Mesothelial cell of epicardium (in vitro differentiated cells): ENCODE measurements around the gene LCMT1. TPM values are rescaled to one million over a fixed set of nuclear protein-coding genes. Genes with fewer than 3 reads are reported as not detected.

ENCODE experiments used
- DNase-seq, 2 experiments: peaks; one replicate each; pipeline ENCODE4 v3.0.0; 2021; ENCODE audit warnings: low spot score in 2 of 2; ENCODE audit not compliant: unreplicated experiment in 2 of 2
- H3K27ac Mint-ChIP-seq: 2 replicates; pipeline ENCODE4 v1.8.0; 2021; ENCODE audit warnings: mixed read lengths
- H3K27me3 Mint-ChIP-seq: 2 replicates; pipeline ENCODE4 v1.8.0; 2021; ENCODE audit warnings: low read depth, mixed read lengths
- H3K36me3 Mint-ChIP-seq: 2 replicates; pipeline ENCODE4 v1.8.0; 2021; ENCODE audit warnings: mixed read lengths
- H3K4me1 Mint-ChIP-seq: 2 replicates; pipeline ENCODE4 v1.8.0; 2021; ENCODE audit warnings: mixed read lengths
- H3K4me3 Mint-ChIP-seq: 2 replicates; pipeline ENCODE4 v1.8.0; 2021; ENCODE audit warnings: mild to moderate bottlenecking, moderate library complexity, mixed read lengths
- H3K9me3 Mint-ChIP-seq: 2 replicates; pipeline ENCODE4 v1.8.0; 2021; ENCODE audit warnings: mixed read lengths
- CTCF ChIP-seq: fragments of 200-600 bp; sonication (generic); IDR thresholded peaks from one replicate; pipeline ENCODE4 v1.5.0; 2021; ENCODE audit warnings: antibody characterized with exemption; ENCODE audit not compliant: unreplicated experiment
- total RNA-seq: library from RNA; stranded (reverse); gene quantifications from 3 replicates; pipeline ENCODE4 v1.2.1, GENCODE V29; 2021

LCMT1 gene
- total RNA-seq, 1 donor from 2014 or later: 58.5 TPM

- no peak for TF ChIP-seq CTCF
- H3K27me3 Mint-ChIP-seq: peaks cover 55% of the 10 kb centered on the region
- no peaks in the 10 kb centered on the region for H3K9me3 Mint-ChIP-seq
- no peak overlapping the region for H3K27ac Mint-ChIP-seq
- DNase-seq: no peak
- no peak overlapping the region for H3K4me3 Mint-ChIP-seq
- no peaks in the 10 kb centered on the region for H3K36me3 Mint-ChIP-seq
- no peaks in the 10 kb centered on the region for H3K4me1 Mint-ChIP-seq
Measured at GRCh38 chr16:25095636-25096035, 15.9 kb upstream of the LCMT1 start.

GRCh38 chr16:25097276-25097975 is 14.1 kb upstream of the LCMT1 start:
- DNase-seq: no peak
- H3K4me1 Mint-ChIP-seq: no peaks in the 10 kb centered on the region
- no peaks in the 10 kb centered on the region for H3K36me3 Mint-ChIP-seq
- no peak for TF ChIP-seq CTCF
- peaks cover 42% of the 10 kb centered on the region for H3K27me3 Mint-ChIP-seq
- H3K4me3 Mint-ChIP-seq: no peak overlapping the region
- H3K9me3 Mint-ChIP-seq: no peaks in the 10 kb centered on the region
- no peak overlapping the region for H3K27ac Mint-ChIP-seq

- TF ChIP-seq CTCF: no peak
- peaks cover 32% of the 10 kb centered on the region for H3K27me3 Mint-ChIP-seq
- no peak for DNase-seq
- no peaks in the 10 kb centered on the region for H3K4me1 Mint-ChIP-seq
- no peak overlapping the region for H3K4me3 Mint-ChIP-seq
- H3K27ac Mint-ChIP-seq: no peak overlapping the region
- no peaks in the 10 kb centered on the region for H3K36me3 Mint-ChIP-seq
- H3K9me3 Mint-ChIP-seq: no peaks in the 10 kb centered on the region
Measured at GRCh38 chr16:25100511-25100910, 11.0 kb upstream of the LCMT1 start.

- TF ChIP-seq CTCF: no peak
- H3K36me3 Mint-ChIP-seq: no peaks in the 10 kb centered on the region
- H3K27ac Mint-ChIP-seq: peak overlapping the region; percentile 91
- peak overlapping the region; percentile 93 for H3K4me3 Mint-ChIP-seq
- H3K4me1 Mint-ChIP-seq: peaks cover 27% of the 10 kb centered on the region
- DNase-seq: peak in 1 of 2 experiments; percentile 70
- H3K9me3 Mint-ChIP-seq: no peaks in the 10 kb centered on the region
- peaks cover 18% of the 10 kb centered on the region for H3K27me3 Mint-ChIP-seq
Measured at GRCh38 chr16:25106567-25107465, 4.7 kb upstream of the LCMT1 start.

GRCh38 chr16:25107466-25107792 is 4.1 kb upstream of the LCMT1 start:
- DNase-seq: no peak
- peak overlapping the region; percentile 93 for H3K4me3 Mint-ChIP-seq
- TF ChIP-seq CTCF: no peak
- peaks cover 16% of the 10 kb centered on the region for H3K27me3 Mint-ChIP-seq
- peak overlapping the region; percentile 82 for H3K27ac Mint-ChIP-seq
- H3K4me1 Mint-ChIP-seq: peaks cover 32% of the 10 kb centered on the region
- no peaks in the 10 kb centered on the region for H3K9me3 Mint-ChIP-seq
- H3K36me3 Mint-ChIP-seq: no peaks in the 10 kb centered on the region
